Anterior cingulate cortex (tissue), 58 donors: ENCODE results near the gene CDYL.

Source experiments
- DNase-seq, 58 donors: peaks; one replicate each; lab custom pipeline; 2025; lab: John Stamatoyannopoulos, UW

The CDYL gene

DNA sequence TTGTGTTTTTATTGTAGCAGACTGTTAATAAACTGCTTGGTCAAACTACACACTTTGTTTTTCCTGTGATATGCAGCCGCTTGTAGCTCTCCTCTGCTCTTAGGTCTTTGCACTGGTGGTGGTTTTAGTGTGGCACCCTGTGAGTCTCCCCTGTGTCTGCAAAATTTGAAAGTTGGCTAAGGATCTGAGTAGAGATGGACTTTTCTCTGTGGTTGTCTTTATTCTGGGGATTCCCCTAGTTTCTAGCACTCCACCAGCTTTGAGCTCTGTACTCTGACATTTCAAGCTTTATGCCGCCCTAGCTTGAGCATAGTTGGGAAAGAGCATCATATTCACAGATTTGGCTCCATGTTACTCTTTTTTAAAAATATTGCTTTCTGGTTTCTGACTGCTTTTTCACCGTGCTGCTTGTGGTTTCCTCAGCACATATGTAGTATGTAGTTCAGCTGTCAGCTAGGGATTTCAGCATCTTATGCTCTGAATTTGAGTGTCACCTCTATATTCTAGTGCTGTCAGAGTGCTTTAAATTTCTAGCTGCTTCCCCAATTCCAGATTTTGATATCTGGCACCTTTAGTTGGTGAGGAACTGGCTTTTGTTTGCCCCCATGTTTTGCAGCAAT lies 25.4 kb downstream of the CDYL start:
- DNase-seq: no peak

DNA sequence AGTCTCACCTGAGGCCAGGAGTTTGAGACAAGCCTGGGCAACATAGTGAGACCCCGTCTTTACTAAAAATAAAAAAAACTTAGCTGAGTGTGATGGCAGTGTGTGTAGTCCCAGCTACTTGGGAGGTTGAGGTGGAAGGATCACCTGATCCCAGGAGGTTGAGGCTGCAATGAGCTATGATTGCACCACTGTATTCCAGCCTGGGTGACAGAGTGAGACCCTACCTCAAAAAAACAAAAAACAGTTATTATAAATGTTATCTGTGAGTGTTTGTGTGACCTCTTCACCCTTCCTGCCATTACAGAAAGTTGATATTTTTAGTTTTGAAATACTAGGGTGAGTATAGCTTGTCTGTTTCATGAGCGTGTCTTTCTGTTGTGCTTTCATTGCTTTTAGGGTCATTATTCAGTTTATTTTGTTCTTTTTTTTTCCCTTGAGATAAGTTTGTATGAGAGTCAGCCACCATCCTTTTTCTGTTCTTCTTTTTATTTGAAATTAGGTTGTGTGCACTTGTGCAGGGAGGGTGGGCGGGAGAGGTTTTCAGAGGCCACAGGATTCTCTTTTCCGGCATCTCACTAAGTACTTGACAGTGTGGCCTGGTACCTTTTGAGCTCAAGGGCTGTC lies 26.2 kb downstream of the CDYL start:
- no peak for DNase-seq

DNA sequence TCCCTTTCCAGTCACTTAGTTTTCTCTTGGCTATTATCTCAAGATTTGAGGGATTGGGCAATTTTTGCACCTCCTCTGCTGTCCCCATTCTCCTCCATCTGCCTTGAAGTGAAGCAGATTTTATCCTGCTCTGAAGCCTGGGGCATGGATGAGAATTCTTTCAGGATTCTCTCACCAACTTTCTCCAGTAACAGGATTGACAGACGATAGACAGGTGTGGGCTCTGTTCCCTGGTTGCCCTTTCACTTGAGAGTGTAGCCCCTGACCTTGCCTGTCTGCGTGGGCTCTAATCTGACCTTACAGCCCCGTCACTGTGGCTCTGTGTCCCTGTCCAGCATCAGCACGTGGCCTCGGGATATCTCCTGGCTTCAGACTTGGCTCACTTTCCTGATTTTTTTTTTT lies 27.1 kb downstream of the CDYL start:
- no peak for DNase-seq

DNA sequence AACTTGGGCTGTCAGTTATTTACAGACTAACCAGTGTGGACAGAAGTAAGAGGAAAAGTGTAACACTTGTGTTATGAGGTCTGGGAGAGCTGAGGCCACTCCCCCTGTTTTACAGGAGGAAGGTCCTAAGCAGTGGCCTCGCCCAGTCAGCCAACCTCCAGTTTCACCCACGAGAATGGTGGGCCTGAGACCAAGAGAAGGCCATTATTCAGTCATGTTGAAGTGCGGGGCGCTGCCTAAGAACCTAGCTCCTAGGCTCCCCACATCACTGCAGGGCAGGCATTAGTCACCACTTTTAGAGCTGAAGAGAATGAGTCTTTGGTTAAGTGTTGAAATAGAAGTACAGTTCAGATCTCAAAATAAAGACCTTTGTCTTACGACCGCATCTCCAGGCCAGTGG lies 27.9 kb downstream of the CDYL start:
- DNase-seq: peak in 2 of 58 donors; percentile 10 to 20

DNA sequence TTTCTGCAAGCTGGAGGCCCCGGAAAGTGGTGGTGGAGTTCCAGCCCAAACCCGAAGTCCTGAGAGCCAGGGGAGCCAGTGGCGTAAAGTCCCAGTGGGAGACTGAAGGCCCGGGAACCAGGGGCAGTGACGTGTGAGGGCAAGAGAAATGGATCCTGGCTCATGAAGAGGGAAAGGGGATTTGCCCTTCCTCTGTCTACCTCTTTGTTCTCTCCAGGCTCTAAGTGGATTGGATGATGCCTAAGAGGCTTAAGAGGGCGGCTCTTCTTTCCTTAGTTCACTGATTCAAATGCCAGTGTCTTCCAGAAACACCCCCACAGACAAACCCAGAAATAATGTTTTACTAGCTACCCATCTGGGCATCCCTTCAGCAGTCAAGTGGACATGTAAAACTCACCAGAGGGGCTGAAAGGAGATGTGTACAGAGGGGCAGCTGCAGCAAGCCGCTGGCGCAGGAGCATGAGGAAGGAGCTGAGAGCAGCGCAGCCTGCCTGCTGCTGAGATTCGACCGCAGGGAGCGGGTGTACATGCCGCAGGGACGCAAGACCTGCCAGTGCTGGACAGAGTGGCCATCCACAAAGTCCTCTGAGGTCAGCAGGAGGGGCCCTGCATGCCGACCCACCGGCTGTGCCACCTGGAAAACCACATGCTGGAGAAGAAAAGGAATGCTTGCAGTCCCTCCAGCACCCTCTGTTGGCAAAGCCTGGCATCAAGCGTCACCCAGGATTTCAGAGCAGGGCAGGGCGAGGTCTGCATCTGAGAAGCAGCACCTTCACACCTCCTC lies 29.5 kb downstream of the CDYL start:
- peak in 51 of 58 donors; percentile 4 to 72 (median 30) for DNase-seq

DNA sequence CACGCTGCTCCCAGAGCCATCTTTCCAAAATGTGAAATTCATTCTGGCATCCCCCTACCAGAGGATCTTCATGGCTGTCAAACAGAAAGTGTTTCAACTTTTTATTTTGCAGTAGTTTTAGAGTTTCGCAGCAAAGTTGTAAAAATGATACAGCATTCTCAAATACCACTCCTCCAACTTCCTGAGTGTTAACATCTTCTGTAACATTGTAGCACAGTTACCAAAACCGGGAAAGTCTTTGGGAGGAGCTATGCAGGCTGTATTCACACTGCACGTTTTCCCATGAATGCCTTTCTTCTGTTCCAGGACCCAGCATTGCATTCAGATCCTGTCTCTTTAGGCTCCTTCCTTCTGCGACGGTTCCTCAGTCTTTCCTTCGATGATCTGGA lies 30.1 kb downstream of the CDYL start:
- DNase-seq: no peak

DNA sequence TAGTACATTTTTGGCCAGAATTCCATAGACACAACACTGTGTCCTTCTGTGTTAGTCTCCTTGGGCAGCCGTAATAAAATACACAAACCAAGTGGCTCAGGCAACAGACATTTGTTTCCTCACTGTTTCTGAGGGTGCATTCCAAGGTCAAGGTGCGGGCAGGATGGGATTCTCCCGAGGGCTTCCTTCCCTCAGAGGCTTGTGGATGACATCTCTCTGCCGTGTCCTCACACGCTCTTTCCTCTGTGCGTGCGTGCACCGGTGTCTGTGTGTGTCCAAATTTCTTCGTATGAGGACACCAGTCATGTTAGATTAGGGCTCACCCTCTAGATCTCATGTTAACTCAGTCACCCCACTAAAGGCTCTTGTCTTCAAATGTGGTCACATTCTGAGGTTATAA lies 30.6 kb downstream of the CDYL start:
- no peak for DNase-seq

DNA sequence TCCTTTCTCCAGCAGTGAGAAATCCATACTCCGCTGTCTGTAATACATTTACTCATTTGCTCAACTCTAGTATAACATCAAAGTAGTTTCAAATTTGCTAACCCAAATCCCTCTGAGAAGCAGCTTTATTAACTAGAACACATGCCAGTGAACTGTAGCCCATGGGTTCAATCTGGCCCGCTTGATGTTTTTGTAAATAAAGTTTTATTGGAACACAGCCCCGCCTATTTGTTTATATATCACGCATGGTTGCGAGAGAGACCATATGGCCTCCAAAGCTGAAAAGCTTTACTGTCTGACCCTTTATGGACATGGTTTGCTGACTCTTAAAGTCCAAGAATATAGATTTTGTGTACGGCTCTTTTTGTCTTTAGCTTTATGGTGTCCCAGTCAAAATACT lies 32.2 kb downstream of the CDYL start:
- DNase-seq: no peak

DNA sequence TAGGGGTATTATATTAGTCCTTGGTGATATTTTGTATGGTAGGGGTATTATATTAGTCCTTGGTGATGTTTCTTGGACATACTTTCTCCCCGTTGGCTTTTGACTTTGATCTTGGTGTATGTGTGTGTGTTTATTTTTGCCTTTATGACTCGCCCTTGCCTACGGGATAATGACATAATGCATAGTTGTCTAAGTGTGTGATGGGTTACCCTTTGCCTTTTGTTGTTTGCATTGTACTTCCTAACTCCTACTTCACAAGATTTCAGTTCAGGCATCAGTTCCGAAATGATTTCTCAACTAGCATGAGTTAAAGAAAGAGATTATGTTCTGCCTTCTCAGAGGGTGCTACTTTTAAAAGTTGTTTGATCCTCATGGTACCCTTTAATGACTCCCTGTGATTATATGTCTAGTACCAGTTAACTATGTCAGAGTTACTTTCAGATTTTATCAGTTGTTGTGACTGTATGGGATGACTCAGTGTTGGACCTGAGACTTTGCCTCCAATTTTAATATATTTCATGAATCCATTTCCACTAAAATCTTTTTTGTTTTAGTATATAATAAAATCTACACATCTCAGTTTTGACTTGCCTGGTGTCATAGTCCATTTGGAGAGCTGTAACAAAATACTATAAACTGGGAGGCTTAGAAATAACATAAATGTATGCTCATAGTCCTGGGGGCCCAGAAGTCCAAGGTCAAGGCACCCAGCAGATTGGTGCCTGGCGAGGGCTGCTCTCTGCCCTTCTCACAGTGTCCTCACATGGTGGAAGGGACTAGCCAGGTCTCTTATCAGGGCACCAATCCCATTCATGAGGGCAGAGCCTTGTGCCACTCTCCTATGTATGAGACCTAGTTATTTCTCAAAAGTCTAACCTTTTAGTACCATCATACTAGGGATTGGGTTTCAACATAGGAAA lies 34.1 kb downstream of the CDYL start:
- no peak for DNase-seq

DNA sequence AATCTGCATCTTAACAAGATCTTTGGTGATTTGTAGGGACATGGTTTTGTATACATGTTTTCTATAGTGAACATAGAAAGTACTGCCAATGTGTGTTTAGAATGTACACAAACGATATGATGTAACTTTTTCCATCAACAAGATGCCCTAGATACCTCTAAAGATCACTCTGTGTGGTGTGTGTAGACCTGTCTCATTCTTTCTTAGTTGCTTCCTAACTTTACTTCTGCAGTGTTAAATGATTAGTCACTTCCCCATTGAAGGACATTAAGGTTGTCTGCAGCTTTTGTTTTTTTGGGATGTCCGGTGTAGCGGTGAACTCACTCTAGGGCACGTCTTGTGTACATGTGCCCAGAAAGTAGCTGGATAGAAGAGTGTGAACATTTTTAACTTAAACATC lies 35.9 kb downstream of the CDYL start:
- DNase-seq: no peak

DNA sequence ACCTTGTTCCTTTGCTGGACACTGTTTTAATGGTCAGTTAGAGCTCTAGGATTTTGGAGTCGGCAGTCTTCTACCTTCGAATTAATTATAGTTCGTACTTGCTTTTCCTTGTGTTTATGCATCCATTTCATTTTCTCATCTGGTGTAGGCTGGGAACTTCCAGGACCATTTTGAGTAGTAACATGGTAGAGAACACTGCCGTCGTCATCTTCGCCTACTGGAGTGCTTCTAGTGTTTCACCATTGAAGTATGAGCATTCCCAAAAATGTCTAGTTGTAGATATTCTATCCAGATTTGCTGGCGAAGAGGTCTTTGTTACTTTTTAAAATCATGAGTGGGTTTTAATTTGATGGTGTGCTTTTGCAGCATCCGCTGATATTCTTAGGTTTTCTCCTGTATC lies 36.9 kb downstream of the CDYL start:
- DNase-seq: no peak

DNA sequence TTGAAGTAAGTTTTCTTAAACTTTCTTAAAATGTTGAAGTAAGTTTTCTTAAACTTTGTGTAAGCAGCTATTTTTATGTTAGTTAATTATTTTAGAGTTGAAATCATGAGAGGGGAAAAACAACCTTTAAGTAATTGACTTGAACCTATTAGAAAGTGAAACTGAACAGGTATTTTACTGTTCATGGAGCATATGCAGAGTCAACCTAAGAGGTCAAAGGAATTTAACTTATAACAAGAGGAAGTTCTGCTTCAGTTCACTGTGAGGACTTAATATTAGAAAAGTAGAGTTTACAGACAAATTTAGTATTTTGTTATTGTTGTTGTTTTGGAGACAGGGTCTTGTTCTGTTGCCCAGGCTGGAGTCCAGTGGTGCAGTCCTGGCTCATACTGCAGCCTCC lies 38.0 kb downstream of the CDYL start:
- no peak for DNase-seq

DNA sequence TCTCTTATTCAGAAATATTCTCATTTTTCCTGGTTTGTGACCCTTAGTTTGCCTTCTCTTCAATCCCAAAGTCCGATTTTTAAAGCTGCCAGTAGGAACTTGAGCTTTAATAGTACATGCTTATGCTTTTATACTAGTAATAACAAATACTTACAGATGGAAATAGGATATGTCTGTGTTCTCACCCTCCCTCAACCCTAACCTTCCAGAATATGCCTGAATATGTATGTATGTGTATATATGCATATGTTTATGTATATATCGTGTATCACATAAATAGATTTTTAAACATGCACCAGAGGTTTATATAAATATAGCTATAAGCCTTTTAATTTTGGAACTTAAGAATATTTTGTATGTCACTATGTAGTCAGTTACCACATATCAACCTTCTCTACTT lies 38.8 kb downstream of the CDYL start:
- DNase-seq: no peak

DNA sequence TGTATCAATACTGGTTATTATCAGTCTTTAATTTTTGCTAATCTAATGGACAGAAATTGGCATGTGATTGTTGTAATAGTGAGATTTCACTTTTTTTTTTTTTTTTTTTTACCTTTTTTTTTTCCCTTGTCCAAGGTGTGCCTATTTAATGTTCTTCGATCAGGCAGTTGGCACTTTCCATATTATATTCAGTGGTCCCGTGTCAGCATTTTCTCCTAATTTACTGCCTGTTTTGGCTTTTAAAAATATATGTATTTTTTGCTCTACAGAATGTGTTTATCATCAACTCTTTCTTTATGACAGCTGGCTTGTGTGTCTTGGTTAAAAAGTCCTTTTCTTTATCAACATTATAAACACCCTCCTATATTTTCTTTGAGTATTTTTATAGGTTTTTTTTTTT lies 39.4 kb downstream of the CDYL start:
- DNase-seq: no peak

DNA sequence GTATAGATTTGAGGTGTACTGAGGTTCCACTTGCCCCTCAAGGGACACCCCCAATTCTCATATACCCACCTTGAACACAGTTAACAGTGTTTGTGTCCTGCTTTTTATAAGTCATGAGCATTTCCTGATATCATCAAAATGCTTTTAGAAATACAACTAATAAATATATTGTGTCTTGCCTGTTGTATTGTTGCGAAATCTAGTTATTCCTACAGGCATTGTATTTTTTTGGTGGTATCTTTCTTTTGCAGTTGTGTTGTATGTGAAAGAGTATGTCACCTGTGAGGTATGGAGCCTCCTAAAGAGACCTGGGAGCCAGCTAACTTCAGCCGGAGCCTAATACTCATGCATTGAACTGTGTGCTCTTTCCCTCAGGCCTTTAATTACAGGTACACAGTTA lies 40.7 kb downstream of the CDYL start:
- no peak for DNase-seq

DNA sequence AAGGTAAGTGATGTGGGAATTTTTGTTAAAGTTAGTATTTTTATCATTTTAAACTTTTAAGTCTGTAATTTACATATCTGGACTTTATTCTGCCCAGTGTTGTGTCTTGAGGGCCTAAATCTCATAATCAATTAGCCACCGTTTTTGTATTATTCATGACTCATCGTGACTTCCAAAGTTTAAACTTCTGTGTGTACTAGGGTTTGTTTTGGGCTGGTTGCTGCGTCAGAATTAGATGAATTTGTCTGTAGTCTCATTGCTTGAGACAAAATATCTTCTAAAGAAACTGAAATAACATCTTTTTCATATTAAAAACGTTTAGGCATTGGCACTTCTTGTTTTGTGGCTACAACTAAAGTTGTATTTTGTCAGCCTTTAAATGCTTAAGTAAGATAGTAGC lies 41.3 kb downstream of the CDYL start:
- DNase-seq: no peak

DNA sequence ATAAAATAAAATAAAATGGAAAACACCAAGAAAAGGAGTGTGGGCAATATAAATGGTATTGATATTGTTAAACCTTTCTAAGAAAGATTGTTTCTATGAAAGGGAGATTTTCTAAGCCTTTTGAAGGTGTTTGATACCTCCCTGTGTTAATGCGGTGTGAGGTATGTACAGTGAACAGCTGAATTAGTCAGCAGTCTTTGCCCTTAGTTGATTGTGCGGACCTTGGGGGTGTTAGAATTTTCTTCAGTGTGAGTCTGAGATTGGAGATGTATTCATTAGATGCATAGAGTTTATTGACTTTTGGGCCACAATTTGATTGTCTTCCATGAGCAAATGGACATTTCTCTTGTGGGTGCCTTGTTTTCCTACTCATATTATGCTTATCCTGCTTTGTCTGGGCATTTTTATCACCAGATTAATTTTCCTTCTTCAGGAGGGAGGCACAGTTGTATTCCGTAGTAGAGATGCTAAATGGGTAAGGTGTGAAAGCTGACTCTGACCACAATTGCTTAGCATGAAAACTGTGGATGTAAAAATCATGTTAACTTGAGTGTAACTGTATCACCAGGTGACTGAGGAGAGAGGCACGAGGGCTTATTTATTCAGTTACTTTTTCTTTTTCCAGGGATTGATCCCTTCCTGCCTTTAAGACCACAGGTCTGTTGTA lies 42.2 kb downstream of the CDYL start:
- DNase-seq: no peak

DNA sequence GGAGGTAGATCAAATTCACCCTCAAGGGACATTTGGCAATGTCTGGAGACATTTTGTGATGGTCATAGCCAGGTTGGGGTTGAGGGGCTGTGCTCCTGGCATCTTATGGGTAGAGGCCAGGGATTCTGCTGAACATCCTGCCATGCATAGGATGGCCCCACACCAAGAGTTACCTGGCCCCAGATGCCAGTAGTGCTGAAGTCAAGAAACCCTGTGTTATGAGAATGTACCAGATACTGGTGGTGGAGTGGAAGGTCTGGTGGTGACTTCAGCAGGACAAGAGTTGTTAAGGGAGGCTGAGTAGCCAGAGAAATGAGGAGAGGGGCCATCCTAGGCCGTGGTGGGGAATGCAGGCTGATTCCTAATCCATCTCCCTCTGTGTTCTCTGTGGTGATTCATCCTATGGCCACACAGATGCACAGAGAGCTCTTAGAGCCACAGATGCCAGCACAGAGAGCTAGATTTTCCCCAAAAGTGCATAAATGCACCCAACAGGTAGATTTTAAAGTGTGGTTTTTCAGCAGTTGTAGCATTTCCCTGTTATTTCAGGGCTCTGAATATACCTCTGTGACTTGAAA lies 43.6 kb downstream of the CDYL start:
- no peak for DNase-seq

DNA sequence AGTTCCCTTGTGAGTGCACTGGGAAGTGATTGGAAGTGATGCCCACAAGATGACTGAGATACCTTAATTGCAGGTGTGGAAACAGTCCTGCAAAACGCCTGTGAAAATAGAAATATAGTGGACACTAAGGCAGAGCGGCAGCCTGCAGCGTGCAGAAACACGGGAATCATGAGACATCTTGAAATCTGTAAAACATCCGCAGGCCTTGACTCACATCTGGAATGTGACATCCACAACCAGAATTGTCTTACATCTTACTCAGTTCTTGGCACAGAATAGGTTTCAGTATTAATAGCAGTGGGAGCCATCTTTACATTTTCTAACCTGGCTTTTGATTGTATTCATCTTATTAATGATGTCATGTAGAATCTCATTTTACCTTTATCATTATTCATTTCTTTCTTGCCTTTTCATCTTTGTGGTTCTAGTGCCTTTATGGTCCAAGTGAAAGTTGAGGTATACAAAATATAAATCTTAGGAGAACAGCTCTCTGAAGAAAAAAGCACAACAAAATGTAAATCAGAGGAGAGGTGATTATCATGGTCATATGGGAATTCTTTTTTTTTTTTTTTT lies 44.6 kb downstream of the CDYL start:
- no peak for DNase-seq

DNA sequence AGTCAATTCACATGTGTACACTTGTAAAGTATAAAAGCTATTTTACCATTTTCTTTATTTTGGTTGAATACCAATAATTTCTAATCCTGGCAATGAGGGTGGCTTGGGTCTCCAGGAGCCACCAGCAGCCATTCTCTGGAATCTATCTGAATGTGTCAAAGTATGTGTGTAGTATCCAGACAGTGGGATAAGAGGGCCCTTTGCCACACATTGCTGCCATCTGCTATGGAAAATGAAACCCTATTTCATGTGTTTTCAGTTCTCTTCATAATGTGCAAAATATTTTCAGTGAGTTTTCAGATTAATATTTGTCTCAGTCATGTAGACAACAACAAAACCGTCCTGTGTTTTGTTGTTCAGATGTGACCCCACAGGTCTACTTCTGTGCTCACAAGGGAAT lies 46.3 kb downstream of the CDYL start:
- no peak for DNase-seq
